Left ventricle myocardium inferior (tissue), 1 donor: ENCODE results near the gene FKRP. TPM values are rescaled to one million over a fixed set of nuclear protein-coding genes. Genes with fewer than 3 reads are reported as not detected.
A peak's percentile ranks its signal among the peaks of the same experiment; 100 is the strongest.

Experiments
- DNase-seq: peaks from one replicate; pipeline ENCODE4 v3.0.0-alpha.2; 2020
- H3K27ac ChIP-seq: fragments of 200-600 bp; replicated peaks from 2 replicates; pipeline ENCODE4 v1.8.0; 2021
- H3K27me3 ChIP-seq: fragments of 200-600 bp; 2 replicates; pipeline ENCODE4 v1.8.0; 2021; ENCODE audit warnings: low read depth
- H3K36me3 ChIP-seq: fragments of 200-600 bp; 2 replicates; pipeline ENCODE4 v1.8.0; 2021
- H3K4me1 ChIP-seq: fragments of 200-600 bp; 2 replicates; pipeline ENCODE4 v1.8.0; 2021
- H3K4me3 ChIP-seq: fragments of 200-600 bp; 2 replicates; pipeline ENCODE4 v1.8.0; 2021; ENCODE audit warnings: mild to moderate bottlenecking, moderate library complexity
- H3K9me3 ChIP-seq: fragments of 200-600 bp; replicated peaks from 2 replicates; pipeline ENCODE4 v1.8.0; 2021
- intact Hi-C: fragments of 100-400 bp; cut with micrococcal nuclease; formaldehyde crosslinking; loops from one replicate; pipeline ENCODE4 v1.11.0; 2022
- total RNA-seq: library from RNA; stranded (reverse); fragmentation: NEBNext Ultra II Directional; extraction: Animal tissue kit (Norgen Biotek cat#: 25700); gene quantifications from one replicate; pipeline ENCODE4 v1.2.1, GENCODE V29; 2021
- TF ChIP-seq, protein P1 (sequence below): fragments of 200-600 bp; IDR thresholded peaks from 2 replicates; pipeline ENCODE4 v1.8.0; 2021; ENCODE audit warnings: antibody characterized with exemption, mild to moderate bottlenecking, borderline replicate concordance
- donor health status: DM: no; HTN: yes; CAD: no; lungs with severe emphysema.

Gene FKRP
- total RNA-seq, 1 donor from 2014 or later: 15.6 TPM

DNA sequence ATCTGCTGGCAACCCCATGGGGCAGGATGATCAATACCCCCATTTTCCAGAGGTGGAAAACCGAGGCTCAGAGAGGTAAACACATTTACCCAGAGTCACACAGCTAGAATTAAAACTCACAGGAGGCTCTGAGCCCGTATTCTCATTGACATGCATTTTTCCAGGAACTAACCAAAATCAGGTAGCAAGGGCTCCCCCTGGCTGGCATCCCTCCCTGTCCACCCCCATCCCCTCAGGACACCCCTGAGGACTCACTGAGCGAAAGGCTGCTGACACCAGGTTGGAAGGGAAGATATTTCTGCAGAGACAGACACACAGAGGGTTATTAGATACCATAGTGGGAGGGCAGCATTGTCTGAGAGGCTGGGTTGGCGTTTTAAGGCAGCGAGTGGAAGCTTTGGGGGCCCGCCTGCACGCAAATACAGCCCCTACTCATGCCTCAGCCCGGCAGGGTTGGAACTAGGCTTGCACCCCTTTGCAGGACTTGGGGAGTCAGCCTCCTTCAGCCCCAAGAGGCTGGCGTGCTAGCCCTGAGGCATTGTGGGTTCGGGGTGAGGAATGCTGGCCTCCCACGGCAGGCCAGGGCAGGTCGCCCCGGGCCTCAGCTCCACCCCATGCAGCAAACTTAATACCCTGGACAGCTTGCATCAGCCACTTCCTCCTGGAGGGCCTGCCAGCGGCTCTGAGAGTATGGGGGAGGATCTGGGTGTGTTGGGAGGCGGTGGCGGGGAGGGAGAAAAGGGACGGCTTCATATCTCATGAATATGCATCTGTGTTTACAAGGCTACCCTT lies 38.6 kb downstream of the FKRP start:
- peak overlapping the region; percentile 70 for H3K4me3 ChIP-seq
- H3K9me3 ChIP-seq: no peaks in the 10 kb centered on the region
- peaks cover 6% of the 10 kb centered on the region for H3K27me3 ChIP-seq
- TF ChIP-seq, protein P1, sequence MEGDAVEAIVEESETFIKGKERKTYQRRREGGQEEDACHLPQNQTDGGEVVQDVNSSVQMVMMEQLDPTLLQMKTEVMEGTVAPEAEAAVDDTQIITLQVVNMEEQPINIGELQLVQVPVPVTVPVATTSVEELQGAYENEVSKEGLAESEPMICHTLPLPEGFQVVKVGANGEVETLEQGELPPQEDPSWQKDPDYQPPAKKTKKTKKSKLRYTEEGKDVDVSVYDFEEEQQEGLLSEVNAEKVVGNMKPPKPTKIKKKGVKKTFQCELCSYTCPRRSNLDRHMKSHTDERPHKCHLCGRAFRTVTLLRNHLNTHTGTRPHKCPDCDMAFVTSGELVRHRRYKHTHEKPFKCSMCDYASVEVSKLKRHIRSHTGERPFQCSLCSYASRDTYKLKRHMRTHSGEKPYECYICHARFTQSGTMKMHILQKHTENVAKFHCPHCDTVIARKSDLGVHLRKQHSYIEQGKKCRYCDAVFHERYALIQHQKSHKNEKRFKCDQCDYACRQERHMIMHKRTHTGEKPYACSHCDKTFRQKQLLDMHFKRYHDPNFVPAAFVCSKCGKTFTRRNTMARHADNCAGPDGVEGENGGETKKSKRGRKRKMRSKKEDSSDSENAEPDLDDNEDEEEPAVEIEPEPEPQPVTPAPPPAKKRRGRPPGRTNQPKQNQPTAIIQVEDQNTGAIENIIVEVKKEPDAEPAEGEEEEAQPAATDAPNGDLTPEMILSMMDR: peak; percentile 20
- peaks cover 17% of the 10 kb centered on the region for H3K36me3 ChIP-seq
- H3K4me1 ChIP-seq: peaks cover 52% of the 10 kb centered on the region
- intact Hi-C loops: no loop called here
- H3K27ac ChIP-seq: peak overlapping the region; percentile 87
- DNase-seq: peak; percentile 69

DNA sequence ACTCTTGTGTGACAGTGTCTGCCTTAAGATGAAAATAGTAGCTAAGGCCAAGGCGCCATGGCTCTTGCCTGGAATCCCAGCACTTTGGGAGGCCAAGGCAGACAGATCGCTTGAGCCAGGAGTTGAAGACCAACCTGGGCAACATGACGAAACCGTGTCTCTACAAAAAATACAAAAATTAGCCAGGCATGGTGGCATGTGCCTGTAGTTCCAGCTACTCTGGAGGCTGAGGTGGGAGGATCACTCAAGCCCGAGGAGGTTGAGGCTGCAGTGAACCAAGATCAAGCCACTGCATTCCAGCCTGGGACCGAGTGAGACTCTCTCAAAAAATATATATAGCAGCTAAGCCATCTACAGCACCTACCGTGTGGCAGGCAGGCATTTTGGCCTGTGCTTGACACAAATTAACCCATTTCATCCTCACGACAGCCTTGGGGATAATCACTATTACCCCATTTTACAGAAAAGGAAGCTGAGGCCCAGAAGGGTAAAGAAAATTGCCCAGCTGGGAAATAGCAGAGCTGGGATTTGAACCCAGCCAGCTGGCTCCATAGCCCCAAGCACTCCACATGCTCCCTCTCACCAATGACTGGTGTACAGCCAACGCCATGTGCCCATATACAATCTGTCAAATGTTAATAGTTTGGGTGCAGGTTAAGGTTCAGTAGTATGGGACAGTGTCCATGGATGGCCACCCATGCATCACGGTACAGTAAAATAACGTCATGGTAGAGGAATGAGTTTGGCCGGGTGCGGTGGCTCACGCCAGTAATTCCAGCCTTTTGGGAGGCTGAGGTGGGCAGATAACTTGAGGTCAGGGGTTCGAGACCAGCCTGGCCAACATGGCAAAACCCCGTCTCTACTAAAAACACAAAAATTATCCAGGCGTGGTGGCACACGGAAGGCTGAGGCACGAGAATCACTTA lies 39.5 kb downstream of the FKRP start:
- TF ChIP-seq, protein P1: no peak
- Histone ChIP-seq H3K27me3 (peaks cover 6% of the 10 kb centered on the region), H3K9me3 (no peaks in the 10 kb centered on the region), H3K4me1 (peaks cover 52% of the 10 kb centered on the region), H3K27ac (peak overlapping the region; percentile 87), H3K36me3 (peaks cover 13% of the 10 kb centered on the region), H3K4me3 (peak overlapping the region; percentile 70)
- intact Hi-C loops: no loop called here
- DNase-seq: no peak

DNA sequence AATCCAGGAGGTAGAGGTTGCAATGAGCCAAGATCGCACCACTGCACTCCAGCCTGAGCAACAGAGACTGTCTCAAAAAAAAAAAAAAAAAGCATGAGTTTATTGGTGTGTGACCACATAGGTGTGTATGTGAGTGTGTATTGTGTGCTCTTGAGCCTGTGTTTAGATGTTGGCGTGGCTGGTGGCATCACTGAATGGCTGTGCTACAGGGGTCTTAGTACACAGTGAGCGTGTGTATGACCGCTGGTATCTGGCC lies 40.1 kb downstream of the FKRP start:
- intact Hi-C loops: no loop called here
- Histone ChIP-seq H3K4me3 (peak overlapping the region; percentile 70), H3K4me1 (peaks cover 52% of the 10 kb centered on the region), H3K27me3 (peaks cover 6% of the 10 kb centered on the region), H3K36me3 (peaks cover 9% of the 10 kb centered on the region), H3K27ac (peak overlapping the region; percentile 87), H3K9me3 (no peaks in the 10 kb centered on the region)
- TF ChIP-seq, protein P1: no peak
- DNase-seq: no peak

DNA sequence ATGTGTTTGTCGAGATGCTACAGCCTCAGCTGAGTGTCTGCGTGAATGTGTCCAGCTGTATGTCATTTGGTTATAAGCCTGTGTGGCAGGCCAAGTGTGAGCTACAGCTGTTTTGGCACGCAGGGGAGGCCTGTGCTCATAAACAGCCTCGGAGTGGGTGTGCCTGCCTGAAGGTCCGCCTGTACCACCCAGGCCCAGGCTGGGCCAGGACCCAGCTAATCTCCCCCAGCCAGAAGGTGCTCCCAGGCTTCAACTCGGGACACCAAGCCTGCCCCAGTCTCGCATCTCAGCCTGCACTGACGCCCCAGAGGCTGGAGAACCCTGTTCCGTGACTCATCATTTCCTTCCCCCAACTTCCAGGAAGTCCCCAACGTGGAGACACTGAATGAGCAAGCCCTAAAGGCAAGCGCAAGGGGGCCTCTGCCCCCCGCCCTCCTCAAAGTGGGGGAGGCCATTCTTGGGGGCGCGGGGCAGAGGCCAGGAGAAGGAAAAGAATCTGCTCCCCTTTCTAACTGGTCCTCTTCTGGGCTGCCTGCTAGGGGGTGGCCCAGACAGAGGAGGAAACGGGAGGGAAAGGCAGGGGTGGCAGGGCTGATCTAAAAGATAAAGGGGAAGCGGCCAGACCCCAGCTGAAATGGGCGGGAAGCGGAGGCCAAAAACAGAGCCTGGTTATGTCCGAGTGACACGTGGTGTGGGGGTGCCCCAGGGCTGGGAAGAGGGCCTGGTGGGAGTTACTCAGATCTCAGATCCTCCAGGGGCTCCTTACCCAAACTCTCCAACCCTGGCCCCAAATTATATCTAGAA lies 40.6 kb downstream of the FKRP start:
- H3K9me3 ChIP-seq: no peaks in the 10 kb centered on the region
- peaks cover 6% of the 10 kb centered on the region for H3K27me3 ChIP-seq
- H3K36me3 ChIP-seq: peaks cover 3% of the 10 kb centered on the region
- H3K4me1 ChIP-seq: peaks cover 52% of the 10 kb centered on the region
- intact Hi-C loops: no loop called here
- peak overlapping the region; percentile 87 for H3K27ac ChIP-seq
- DNase-seq: peak; percentile 67
- H3K4me3 ChIP-seq: peak overlapping the region; percentile 70
- TF ChIP-seq, protein P1: no peak

DNA sequence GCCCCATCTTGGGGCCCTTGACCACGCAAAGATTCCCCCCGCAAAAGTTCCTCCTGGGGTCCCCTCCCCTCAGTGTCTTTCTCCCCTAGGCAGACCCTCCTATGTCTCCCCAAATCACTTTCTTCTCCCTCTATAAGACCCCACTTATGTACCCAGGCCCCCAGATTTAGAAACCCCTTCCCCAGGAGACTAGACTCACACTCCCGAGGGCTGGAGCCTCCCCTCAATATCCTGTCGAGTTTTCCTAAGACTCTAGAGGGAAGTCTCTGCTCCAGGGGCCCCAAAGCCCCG lies 41.1 kb downstream of the FKRP start:
- H3K4me1 ChIP-seq: peaks cover 52% of the 10 kb centered on the region
- H3K9me3 ChIP-seq: no peaks in the 10 kb centered on the region
- DNase-seq: no peak
- H3K4me3 ChIP-seq: peak overlapping the region; percentile 70
- TF ChIP-seq, protein P1: no peak
- H3K36me3 ChIP-seq: no peaks in the 10 kb centered on the region
- intact Hi-C loops: no loop called here
- peaks cover 6% of the 10 kb centered on the region for H3K27me3 ChIP-seq
- peak overlapping the region; percentile 87 for H3K27ac ChIP-seq
